Amniotic epithelial cell (primary cell): Measurements from ENCODE around the gene FAM107B.
A peak's percentile ranks its signal among the peaks of the same experiment; 100 is the strongest.

Source experiments
- DNase-seq: peaks from one replicate; pipeline ENCODE4 v3.0.0-alpha.2; 2010; ENCODE audit warnings: low read depth

The FAM107B gene

DNA sequence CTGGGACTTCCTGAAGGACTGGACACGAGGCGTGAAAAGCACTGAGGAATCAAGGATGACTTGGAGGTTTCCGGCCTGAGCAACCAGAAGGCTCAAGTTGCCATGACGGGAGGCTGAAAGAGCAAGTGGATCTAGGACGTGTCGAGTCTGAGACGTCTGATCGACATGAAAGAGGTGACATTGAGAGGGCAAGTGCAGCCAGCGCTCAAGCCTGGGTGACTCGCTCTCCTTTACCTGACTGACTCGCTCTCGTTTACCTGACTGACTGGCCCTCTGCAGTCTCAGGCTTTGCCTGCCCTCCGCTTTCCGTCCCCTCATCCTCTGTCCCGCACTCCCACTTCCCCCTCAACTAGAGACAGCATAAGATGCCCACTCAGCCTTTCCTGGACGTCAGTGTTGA, 241.4 kb downstream of the FAM107B start:
- DNase-seq = no peak

DNA sequence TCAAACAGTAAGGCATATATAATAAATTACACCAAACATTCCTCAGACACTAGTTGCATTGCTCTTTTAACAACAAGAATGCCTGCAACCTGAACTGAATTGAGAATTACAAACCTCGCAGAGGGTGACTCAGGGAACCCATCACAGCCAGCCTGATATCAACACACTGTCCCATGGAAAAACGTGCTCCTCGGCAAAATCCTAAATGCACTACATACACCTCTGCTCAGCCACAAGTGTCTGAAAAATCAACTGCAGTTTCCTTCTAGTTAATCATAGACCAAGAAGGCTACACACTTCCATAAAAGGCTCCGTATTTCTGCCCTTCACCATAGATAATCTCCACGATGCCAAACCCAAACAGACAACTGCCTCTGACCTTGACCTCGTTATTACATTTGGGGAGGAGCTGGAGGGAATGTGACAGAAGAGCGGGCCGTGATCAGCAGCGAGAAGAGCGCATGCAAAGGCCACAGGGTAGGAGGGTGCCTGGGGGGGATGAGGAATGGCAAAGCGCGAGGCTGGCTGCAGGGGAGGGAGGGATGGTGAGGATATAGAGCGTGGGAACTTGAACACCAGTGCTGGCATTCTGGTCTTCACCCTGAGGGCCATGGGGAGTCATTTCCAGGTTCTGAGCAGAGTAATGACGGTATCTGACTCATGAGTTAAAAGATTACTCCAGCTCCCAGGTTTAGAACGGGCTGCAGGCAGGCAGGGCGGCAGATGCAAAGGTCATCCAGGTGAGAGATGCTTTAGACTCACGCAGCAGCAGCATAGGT, 242.0 kb downstream of the FAM107B start:
- peak; percentile 70 for DNase-seq

DNA sequence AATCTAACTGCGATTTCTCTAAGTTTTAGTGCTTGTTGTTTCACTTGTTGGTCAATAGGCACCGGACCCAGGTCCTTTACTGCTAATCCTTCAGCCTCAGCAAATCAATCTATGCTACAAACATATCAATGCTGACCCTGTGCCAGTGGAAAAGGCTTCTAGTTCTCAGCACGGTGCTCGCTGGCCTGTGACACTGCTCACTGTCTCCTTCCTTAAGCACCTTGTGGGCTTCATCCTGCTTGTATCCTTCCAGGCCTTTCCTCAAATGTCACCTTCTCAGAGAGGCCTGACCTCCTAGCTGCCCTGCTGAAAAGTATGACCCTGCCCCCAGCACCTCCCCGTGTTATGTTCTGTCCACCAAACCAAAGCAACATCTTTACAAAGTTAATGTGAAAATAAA, 242.7 kb downstream of the FAM107B start:
- no peak for DNase-seq

DNA sequence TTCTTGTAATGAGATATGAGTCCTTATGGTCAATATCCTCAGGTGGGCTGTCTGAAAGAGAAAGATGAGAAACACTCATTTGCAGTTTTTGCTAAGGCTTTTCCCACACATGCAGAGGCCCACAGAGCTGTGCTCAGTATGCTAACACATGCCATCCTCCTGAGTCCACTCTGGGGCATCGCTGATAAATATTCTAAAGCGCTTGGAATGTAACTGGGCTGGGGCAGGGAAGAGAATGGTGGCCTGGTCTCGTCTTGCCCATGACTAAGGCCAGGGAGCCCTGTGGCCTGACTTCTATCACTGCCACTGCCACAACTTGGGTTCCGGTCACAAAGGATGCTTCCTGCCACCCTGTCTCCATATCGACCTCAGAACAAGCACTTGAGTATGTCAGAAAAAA, 244.2 kb downstream of the FAM107B start:
- no peak for DNase-seq

DNA sequence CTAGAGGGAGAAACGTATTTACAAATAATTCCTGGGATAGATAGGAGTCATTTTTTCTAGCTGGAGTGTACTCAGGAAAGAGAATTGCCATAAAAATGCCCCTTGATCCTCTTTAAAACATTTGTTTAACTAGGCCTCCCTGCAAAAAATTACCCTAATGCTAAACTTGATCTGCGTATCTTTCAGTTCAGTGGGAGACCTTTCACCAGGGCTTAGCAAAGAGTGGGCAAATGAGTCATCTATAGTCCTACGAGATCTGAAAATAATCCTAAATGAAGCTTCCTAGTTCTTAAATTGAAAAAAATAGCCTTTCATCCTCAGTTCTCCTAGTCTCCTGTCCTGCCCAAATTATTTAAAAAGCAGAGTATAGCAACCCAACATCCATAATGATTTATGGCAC, 245.3 kb downstream of the FAM107B start:
- no peak for DNase-seq

DNA sequence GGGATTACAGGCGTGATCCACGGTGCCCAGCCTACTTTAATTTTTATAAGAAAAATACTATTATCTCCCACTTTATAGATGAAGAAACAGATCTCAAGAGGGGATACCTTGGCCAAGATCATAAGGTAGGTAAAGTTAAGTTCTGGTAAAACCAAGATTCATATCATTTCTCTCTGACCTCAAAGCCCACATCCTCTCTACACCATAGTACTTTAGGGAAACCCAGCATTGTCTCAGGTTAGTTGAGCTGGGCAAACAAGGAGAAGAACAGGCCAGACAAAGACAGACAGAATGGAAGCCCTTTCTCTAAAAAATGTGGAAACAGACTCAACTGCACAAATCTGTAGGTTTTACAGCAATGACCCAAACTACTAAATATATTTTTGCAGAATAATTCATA, 246.2 kb downstream of the FAM107B start:
- DNase-seq = no peak

DNA sequence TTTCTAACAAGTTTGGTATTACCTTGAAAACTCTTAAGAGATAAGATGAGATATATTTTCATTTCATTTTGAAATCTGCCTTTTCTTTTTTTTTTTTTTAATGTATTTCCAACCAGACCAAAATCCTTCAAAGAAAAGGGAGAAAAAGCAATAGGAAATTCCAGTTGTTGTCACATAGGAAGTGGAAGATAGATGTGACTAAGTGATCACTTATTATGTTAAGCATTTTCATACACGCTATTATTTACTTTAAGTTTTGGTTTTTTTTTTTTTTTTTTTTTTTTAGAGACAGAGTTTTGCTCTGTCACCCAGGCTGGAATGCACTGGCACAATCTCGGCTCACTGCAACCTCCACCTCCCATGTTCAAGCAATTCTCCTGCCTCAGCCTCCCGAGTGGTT, 246.8 kb downstream of the FAM107B start:
- DNase-seq = no peak

DNA sequence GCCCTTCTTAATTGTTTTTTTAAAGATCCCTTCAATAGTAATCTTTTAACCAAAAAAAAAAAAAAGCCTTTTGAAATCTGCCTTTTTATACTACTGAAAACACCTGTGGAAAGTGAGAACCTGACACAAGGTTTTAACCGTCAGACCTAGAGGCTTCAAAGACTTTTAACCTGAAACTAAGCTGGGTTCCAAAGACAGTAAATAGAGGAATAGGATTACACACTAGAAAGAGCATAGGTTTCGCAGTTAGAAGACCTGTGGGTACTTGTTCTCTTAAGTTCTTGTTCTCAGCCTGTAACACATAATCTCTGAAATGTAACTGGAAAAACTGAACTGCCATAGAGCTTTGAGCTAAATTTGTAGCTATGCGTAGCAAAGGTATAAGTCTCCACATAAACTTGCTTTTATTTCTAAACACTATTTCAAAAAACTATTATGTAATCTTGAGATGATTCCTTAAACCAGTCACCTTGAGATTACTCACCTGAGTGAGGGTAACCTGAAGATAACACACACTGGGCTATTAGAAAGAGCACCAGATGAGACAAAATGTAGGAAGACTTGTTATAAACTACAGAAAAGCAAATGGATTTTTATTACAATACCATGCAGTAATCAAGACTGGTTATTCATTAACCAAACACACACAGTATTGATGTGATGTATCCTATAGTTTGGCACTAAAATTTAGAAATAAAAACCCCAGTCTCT, 247.4 kb downstream of the FAM107B start:
- no peak for DNase-seq

DNA sequence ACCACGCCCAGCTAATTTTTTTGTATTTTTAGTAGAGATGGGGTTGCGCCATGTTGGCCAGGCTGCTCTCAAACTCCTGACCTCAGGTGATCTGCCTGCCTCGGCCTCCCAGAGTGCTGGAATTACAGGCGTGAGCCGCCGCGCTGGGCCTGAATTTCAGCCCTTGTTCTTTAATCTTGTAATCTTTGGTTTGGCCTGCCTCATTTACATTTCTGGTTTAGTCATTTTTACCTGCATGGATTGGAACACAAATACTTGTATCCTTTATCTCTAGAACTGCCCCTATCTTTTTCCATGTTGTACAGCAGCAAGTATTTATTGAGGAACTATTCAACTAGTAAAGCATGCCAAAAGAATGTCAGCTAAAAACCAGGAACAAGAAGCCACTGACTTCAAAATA, 248.4 kb downstream of the FAM107B start:
- DNase-seq = no peak

DNA sequence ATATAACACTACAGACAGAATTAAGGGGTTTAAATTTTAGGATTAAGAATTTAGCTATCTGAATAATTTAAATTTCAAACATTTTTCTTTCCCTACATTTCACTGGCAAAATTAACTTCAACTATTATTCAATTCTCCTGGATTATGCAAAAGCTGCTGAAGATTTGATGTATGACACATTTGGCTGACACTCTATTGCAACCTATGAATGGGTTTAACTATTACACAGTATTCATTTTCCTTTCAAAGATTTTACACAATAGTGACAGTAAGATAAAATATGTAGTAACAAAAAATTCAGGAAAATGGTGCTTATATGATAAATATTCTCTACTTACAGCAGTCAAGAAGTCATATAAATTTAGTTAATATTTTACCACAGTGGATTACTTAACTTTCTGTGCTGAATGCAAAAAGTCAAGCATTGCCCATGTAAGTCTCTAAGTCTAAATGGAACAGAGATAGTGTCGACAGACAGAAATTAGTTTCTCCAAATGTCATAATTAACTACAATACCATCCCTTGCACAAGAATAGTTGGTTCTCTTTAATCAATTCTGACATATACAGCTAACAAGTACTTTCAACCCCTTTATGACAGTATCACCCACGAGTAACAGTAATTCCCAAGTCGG, 249.9 kb downstream of the FAM107B start:
- DNase-seq = peak; percentile 21

DNA sequence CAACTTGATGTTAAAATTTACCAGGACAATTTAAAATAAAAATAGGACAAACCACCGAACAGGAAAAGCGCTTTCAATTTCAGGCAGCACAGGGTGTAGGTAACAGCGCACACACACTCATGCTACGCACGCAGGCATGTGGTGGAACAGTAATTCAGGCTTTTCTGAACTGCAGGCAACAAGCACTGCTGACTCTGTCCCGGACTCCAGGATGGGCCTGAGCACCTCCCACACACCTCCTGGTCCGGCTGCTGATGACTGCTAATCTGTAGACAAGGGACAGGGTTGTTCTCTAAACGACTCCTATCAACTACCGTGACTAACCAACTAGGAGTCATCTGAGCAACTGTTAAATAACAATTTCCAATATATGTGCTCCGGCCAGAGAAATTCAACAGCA, 251.4 kb downstream of the FAM107B start:
- no peak for DNase-seq

DNA sequence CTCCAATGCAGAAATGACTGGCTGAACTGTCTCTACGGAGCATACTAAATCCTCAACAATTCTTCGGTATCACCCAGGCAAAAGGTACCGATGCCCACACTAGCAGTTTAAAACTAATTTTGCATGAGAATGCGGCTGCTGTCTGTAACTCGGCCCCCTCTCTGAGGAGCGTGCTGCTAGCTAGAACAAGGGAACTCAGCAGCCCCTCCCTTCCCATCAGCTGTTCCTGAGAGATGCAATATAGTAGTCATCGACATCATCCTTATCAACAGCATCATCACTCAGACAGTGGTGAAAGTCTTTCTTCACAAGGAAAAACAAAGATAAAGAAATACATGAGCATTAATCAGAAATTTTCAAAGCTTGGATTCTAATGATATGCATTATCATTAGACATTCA, 254.9 kb downstream of the FAM107B start:
- peak; percentile 75 for DNase-seq

DNA sequence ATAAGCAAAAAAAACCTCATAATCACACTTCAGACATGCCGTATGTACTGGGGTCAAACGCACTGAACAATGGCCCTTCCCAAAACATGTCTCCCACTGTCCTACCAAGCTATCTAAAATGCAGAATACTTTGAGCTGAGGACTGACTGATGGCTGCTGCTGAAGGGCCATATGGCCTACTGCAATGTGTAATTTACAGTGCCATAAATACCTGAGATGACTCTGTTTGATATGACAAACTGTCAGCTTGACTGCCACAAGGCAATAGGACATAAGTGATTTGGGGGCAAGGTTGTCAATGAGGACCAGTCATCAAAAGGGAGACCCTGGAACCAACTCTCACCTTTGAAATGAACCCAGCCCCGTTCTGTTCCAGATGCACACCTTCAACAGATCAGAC, 256.5 kb downstream of the FAM107B start:
- DNase-seq = no peak

DNA sequence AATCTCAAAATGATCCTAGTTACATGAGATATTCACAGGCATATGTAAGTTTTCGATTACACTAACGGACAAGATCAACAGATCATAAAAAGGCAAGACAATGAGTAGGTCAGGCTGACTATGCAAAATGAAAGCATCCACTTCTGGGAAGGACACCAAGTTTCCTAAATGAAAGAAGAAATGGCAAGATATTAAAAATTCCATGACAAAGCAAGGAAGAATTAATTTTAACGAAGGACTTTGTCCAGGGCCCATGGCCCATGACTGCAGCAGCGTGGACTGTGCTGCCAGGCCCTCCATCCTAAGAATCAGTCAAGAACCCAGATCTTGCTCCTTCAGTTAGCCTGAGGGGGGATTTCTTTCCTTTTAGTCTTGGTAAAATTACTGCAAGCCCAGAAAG, 261.6 kb downstream of the FAM107B start:
- no peak for DNase-seq

DNA sequence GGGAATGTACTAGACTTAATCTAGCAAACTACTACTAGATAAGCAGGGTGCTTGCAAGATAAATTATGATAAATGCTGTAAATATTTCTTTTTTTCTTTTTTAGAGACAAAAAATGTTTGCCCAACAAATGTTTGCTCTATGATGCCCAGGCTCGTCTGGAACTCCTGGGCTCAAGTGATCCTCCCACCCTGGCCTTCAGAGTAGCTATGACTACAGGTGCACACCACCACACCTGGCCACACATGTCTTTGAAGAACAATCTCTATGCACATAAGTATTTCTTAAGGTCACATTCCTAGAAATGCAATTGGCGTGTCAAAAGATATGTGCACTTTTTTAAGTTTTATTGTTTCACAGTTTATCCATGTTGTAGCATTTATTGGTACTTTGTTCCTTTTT, 264.4 kb downstream of the FAM107B start:
- DNase-seq = no peak

DNA sequence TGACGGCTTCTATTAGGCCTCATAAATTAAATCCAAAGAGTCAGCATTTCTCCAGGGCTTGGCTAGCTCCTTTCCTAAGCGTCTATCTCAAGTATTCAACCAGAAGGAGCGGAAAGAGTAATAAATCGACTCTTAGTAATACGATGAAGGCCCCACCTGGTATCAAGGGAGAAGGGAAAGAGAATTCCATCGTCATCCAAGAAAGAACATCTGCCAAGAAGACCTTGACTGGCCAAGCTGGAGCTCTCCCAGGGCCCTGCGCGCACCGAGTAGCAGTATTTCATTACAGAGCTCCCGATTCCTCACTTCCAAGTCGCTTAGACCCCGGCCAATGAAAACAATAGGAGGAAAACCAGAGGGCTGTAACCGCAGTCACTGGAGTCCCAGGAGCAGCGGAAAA, 266.0 kb downstream of the FAM107B start:
- no peak for DNase-seq

DNA sequence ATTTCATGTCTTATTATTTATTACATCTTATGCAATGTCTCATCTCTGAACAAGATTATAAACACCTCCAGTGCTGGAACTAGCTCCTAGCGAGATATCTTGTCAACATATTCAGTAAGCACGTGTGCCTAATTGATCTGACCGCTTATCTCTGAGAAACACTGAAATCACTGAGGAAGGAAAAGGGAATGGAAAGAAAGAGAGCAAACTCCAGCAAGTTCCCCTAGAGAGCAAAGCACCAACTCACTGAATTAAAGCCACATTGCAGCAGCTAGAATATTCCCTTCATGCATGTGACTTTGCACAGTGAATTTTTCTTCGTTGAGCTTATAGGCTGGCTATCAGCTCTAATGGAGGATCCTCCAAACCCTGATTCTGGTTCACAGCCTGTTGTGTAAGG, 266.9 kb downstream of the FAM107B start:
- DNase-seq = no peak

DNA sequence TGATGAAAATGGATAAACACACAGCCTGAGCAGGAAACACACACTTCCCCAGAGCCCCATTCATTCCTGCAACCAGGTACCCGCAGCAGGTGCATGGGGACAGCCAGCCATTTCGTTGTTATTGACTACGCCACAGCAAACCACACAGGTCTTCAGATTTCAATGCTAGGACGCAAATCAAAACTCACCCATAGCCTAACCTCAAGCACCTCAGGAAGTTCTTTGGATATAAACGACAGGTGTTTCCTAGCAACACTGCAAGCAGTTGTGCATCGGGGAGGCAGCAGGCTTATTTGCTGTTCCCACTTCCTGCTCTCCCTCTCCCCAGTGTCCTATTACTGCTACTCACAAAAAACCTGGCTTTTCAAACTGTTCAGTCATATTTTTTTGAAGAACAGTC, 267.5 kb downstream of the FAM107B start:
- no peak for DNase-seq

DNA sequence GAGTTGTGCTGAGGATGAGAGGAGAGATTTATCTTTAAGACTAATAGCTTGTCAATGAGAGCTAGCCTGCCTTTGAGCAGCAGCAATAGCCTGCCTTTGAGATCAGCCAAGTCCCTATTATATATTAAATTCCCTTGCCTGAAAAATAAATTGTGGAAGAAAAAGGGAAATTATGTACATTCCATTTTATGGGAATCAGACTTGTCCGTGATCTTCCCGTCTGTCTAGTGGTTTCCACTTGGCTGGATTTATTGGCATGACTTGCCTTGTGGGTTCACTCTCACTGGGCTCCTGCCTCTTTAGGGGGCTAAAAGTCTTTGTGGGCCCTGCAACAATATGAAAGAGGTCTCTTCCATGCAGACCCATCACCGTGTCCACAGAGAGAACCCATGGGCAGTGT, 272.3 kb downstream of the FAM107B start:
- DNase-seq = peak; percentile 13

DNA sequence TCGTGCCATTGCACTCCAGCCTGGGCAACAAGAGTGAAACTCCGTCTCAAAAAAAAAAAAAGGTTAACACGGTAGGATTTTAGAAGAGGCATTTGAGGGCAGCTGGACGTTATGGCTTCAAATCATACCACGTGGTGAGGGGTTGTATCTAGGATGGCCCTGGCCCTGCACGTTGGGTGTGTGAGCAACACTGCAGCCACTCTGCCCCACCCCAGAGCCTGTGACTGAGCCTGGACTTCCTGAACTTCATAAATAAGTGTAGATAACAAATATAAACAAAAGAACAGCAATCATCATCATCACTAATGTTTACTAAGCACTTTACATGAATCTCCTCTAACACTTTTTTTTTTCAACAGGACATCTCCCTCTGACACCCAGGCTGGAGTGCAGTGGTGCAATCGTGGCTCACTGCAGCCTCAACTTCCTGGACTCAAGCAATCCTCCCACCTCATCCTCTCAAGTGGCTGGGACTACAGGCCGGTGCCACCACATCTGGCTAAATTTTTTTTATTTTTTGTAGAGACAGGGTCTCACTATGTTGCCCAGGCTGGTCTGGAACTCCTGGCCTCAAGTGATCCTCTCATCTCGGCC, 274.4 kb downstream of the FAM107B start:
- no peak for DNase-seq

DNA sequence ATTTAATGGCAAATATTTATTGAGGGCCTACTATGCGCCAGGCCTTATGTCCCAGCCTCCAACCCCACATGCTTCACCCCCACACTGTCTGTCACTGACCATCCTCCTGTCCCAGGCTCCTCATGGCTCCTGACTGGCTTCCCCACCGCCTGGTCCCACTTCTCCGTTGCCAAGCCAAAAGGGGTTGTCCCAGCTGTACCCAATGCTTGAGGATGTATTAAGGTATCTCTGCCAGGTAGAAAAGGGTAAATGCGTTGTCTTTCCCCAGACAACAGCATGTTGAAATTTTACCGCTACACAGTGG, 275.1 kb downstream of the FAM107B start:
- DNase-seq = no peak

DNA sequence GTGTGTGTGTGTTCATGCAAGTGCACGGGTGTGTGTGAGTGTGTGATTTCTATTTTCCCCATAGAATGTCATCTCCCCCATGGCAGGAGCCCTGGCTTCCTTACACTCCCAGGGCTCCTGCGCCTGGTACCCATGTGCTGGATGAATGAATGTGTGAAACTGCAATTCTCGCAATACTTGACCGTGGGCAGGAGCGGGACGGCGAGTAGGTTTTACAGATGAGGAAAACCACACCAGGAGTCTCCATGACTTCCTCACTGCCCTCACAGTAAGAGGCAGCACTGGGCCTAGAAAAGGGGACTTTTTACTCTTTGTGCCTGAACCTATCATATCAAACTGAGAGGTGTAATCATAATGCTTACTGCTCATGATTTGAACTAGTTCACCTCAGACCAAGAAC, 276.4 kb downstream of the FAM107B start:
- no peak for DNase-seq

DNA sequence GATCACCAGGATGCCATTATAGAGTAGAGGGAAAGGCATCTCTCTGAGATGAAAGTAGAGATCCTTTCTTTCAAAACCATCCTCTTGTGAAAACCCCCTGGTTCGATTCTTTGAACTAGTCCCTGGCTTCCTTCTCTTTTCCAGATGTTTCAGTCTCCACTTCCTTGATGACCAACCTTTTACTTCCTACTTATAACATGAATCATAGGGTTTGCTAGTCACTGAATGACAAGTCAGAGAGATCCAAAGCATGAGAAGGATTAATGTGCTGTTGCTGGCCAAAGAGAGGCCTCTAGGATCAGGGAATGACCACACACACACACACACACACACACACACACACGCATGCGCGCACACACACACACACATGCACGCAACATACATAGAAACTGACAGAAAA, 282.9 kb downstream of the FAM107B start:
- DNase-seq = no peak
